Fibroblast of skin of right quadriceps (primary cell): Measurements from ENCODE around the gene PSG7.
A peak's percentile ranks its signal among the peaks of the same experiment; 100 is the strongest.
"Not testable (repeated sequence)": the region's sequence is repeated elsewhere in the genome, so short reads cannot be mapped to it uniquely, and the experiment has no call there.

Experiments used
- DNase-seq: peaks from one replicate; pipeline ENCODE4 v3.0.0-alpha.2; 2013

Gene PSG7

GRCh38 chr19:42912941-42913340 is 24.1 kb downstream of the PSG7 start:
- not testable (repeated sequence) for DNase-seq

- DNase-seq = not testable (repeated sequence)
Measured at GRCh38 chr19:42911731-42912130, 25.3 kb downstream of the PSG7 start.

GRCh38 chr19:42906162-42906561 is 30.8 kb downstream of the PSG7 start:
- DNase-seq = not testable (repeated sequence)

DNA sequence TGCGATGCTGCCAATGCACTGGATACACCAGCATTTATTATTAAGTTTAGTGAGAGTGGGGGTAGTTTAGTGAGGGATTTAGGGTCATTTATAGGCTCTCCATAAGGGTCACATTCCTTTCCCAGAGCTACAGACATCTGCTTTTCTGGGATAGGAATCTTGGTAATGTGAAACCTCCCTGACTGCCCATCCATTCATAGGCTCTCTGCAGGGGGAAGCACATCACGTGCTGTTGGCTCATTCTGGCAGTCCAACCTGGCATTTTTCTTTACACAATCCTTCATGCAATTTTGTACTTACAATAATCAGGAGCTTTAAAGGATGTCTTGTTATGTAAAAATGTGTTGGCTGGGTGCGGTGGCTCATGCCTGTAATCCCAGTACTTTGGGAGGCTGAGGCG is 36.4 kb downstream of the PSG7 start:
- not testable (repeated sequence) for DNase-seq

DNA sequence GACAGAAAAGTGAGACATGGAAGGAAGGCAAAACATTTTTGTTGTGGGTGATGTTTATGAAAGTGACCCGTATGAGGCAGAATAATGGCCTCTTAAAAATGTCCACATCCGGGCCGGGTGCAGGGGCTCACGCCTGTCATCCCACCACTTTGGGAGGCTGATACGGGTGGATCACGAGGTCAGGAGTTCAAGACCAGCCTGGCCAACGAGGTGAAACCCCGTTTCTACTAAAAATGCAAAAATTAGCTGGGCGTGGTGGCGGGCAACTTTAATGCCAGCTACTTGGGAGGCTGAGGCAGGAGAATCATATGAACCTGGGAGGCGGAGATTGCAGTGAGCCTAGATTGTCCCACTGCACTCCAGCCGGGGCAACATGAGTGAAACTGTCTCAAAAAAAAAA is 37.3 kb downstream of the PSG7 start:
- DNase-seq = not testable (repeated sequence)

DNA sequence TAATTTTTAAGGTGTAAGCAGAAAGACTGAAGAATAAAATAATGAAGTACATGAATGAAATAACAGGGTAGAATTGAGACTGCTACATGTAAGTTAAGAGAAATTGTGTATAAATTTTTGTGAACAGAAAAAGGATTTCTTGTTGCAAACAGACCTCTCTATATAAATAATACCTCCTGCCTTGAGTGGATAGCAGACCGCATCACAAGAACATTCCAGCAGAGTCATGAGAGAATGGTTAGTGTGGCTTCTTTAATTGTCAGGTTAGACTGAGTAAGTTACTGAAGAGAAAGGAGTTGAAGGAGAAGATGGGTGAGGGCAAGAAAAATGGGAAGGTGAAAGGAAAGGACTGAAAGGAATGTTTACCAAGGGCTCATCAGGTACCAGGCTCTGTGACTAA is 37.9 kb downstream of the PSG7 start:
- DNase-seq = not testable (repeated sequence)

DNA sequence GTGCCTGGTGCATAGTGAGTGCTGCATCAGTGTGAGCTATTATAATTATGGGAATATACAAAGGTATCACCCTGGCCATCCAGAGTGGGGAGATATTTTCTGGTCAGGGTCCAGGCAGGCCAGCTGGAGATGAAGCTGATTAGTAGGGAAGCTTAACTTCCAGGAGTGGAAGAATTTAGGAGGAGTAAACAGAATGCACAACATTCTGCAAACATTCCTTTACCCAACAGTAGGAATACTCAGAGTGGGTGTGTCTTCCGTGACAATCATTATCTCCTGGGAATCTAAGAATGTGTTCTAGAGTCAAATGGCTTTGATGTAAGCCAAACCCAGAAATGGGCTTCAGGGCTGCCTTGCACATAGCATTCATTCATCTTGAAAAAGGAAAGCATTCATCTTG is 38.4 kb downstream of the PSG7 start:
- not testable (repeated sequence) for DNase-seq

DNA sequence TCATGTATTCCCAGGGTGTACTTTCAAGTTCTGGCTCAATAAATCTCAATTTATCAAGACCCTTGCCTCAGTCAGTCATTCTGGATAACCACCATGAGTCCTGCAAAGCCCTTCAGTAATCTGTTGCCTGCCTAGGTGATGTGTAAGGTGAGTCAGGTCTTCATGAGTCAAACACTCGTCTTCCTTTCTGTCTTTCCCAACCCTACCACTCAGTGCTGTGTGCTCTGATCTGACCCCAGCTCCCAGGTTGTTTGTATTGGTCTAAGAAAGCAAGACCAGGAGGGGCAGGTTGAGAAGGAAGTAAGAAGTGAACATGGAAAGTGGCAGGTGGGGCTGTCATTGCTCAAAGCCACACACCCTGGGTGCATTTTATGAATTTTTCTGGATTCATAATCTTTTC is 39.3 kb downstream of the PSG7 start:
- not testable (repeated sequence) for DNase-seq

GRCh38 chr19:42890446-42890845 is 46.6 kb downstream of the PSG7 start:
- DNase-seq = not testable (repeated sequence)

DNA sequence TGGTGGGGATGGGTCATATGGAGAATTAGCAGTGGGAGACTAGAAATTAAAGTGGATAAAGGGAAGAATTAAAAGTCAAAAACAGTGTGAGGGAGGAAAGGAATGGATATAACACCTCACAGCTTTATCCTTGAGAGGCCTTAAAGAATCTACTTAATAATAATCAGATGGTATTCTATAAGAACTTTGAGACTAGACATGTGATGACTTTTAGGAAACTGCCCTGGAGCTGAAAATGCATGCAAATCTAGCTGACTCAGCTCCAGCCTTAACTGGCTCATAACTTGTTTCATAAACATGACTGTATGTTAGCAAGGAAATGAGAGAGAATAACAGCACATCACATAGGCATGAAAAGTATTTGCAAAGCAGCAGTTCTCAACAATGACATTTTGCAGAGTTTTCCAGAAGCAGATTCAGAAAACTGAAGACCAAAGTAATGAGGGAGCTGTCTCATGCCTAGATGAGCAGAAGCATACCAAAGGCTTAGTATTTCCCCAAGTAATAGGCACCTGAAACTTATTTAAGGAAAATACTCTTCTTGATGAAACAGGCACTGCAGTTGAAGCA is 49.0 kb downstream of the PSG7 start:
- not testable (repeated sequence) for DNase-seq

DNA sequence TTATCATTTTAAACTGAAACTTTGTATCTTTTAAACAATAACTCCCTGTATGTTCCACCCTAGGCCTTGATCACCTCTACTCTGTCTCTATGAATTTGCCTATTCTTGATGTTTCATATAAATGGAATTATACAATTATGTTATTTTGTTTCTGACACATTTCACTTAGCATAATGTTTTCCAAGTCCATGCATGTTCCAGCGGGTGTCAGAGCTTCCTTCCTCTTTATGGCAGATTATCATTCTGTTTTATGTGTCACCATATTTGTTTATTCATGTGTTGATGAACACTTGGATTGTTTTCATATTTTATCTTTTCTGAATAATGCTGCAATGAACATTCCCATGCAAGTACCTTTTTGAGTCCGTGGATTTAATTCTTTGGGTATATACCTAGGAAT is 54.3 kb downstream of the PSG7 start:
- DNase-seq = not testable (repeated sequence)

- not testable (repeated sequence) for DNase-seq
Measured at GRCh38 chr19:42882010-42882409, 55.0 kb downstream of the PSG7 start.

- DNase-seq = not testable (repeated sequence)
Measured at GRCh38 chr19:42881279-42881678, 55.7 kb downstream of the PSG7 start.

GRCh38 chr19:42880621-42881020 is 56.4 kb downstream of the PSG7 start:
- not testable (repeated sequence) for DNase-seq

DNA sequence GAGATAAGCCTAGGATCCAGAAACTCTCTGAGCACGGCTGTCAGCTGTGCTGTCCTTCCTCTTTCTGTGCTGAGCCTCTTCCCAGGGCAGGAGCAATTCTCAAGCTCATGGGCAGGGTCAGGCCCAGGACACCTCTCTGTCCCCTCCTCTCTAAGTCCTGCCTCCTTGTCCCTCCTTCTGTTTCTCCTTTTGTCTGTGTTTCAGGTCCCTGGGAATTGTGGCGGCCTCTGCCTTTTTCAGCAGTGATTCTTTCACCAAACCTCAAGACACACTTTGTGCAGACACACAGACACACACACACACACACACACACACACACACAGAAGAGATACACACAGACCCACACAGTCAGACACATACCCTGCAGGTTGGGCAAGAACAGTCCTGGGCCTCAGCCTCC is 57.4 kb downstream of the PSG7 start, which contains the start of gene PSG1:
TSS of gene PSG1 (minus strand) at position 101 of the 400 bp plus-strand sequence. CDS start 132 bp downstream, outside the sequence.
- no peak for DNase-seq

GRCh38 chr19:42876596-42876995 is 60.4 kb downstream of the PSG7 start:
- DNase-seq = not testable (repeated sequence)

GRCh38 chr19:42875881-42876280 is 61.1 kb downstream of the PSG7 start:
- DNase-seq = not testable (repeated sequence)

DNA sequence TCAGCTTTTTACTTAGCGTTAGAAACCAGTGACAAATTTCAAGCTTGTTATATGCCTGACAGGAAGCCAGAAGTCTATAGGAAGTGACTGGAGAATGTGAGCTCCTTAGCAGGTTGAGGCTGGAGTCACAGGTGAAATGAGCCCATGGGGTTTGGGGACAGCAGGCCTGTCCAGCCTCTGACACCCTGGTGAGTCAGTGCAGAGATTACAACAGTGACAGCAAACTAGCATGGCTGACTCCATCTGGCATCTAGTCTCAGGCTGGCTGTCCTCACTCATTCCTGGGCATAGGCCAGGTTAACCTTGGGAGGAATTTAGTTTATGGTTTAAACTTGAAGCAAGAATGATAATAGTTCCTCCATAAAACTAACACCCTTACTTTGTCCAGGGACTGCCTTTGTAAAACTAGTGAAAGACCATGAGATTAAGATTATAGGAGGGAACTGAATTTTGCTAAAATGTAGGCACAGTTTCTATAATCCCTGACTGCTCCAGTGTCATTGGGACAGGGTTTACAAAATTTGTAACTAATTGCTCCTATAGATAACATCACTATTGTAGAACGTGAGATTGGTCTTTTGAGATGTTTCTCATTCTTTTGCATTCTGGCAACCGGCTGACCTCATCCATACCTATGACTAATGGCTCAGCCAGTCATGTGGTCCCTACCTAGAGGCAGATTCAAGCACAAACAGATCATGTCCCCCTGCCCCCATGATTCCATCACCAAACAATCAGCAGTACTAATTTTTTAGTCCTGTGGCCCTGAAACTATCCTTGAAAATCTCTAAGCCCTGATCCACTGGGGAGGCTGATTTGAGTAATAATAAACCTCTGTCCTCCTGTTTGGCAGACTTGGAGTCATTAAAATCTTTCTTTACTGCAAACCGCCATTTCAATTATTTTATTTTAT is 61.9 kb downstream of the PSG7 start:
- peak; percentile 77 for DNase-seq

- not testable (repeated sequence) for DNase-seq
Measured at GRCh38 chr19:42874136-42874535, 62.9 kb downstream of the PSG7 start.
